HS-27A (cell line): ENCODE measurements around the gene ZNF282.
"Not testable (repeated sequence)": the region's sequence is repeated elsewhere in the genome, so short reads cannot be mapped to it uniquely, and the experiment has no call there.

ENCODE experiments used
- DNase-seq: peaks from one replicate; pipeline ENCODE4 v3.0.0-alpha.2; 2012; ENCODE audit warnings: low read depth, missing footprints

The ZNF282 gene

GRCh38 chr7:149256568-149256967, 61.2 kb downstream of the ZNF282 start:
- DNase-seq, result no peak

GRCh38 chr7:149257146-149257545, 61.8 kb downstream of the ZNF282 start:
- DNase-seq, result no peak

- no peak for DNase-seq
These were observed 66.0 kb downstream of the ZNF282 start for GRCh38 chr7:149261316-149261828.

GRCh38 chr7:149261829-149262617, 66.7 kb downstream of the ZNF282 start, which contains the start of gene ZNF783:
Gene ZNF783, plus strand, starts transcription at chr7:149262196. Its CDS starts 138 bp downstream, at chr7:149262334.
- peak; percentile 59 for DNase-seq

- DNase-seq, result no peak
These were observed 71.1 kb downstream of the ZNF282 start for GRCh38 chr7:149266451-149266850.

- DNase-seq, result no peak
These were observed 72.4 kb downstream of the ZNF282 start for GRCh38 chr7:149267733-149268132.

- not testable (repeated sequence) for DNase-seq
These were observed 79.1 kb downstream of the ZNF282 start for GRCh38 chr7:149274424-149274823.
